RWPE1 (cell line): Measurements from ENCODE around the gene SVIP.

ENCODE experiments used
- CTCF ChIA-PET: fragments of 350-600 bp; sonication (Branson Sonifier 250); formaldehyde crosslinking; extraction: SDS; loops from one replicate; lab custom pipeline; 2021; lab: Yijun Ruan, JAX
- POLR2A ChIA-PET: fragments of 400-600 bp; formaldehyde crosslinking; extraction: SDS; loops from one replicate; lab custom pipeline; 2020; ENCODE audit warnings: antibody characterized with exemption; ENCODE audit not compliant: low non-redundant PET; lab: Yijun Ruan, JAX
- DNase-seq: peaks from one replicate; pipeline ENCODE4 v3.0.0; 2012; ENCODE audit warnings: low spot score
- H3K27ac ChIP-seq: fragments of 450-650 bp; 2 replicates; pipeline ENCODE4 v1.5.1; 2017
- CTCF ChIP-seq: fragments of 450-650 bp; conservative IDR thresholded peaks from 2 replicates; pipeline ENCODE4 v1.5.1; 2017; ENCODE audit warnings: low read depth, mild to moderate bottlenecking

The SVIP gene

GRCh38 chr11:22787055-22787454 is 42.5 kb downstream of the SVIP start:
- no peak for DNase-seq
- H3K27ac ChIP-seq: no peak overlapping the region
- no peak for TF ChIP-seq CTCF
- ChIA-PET CTCF (interaction anchor here (0.5 to 1.8 kb wide), 8 partner anchors 12 to 1713 kb away, joined by 3 to 11 read pairs (median 4); no protein-coding TSS in a partner anchor), POLR2A (no interaction called here)

- no peak overlapping the region for H3K27ac ChIP-seq
- CTCF ChIA-PET: interaction anchor here (0.5 to 1.7 kb wide), 4 partner anchors 15 to 1713 kb away, joined by 3 to 6 read pairs (median 4); no protein-coding TSS in a partner anchor
- POLR2A ChIA-PET: no interaction called here
- no peak for DNase-seq
- TF ChIP-seq CTCF: no peak
These were observed 43.1 kb downstream of the SVIP start for GRCh38 chr11:22786475-22786874.

GRCh38 chr11:22785251-22785650 is 44.4 kb downstream of the SVIP start:
- H3K27ac ChIP-seq: no peak overlapping the region
- DNase-seq: no peak
- ChIA-PET CTCF (no interaction called here), POLR2A (no interaction called here)
- TF ChIP-seq CTCF: no peak

- no peak for TF ChIP-seq CTCF
- ChIA-PET CTCF (no interaction called here), POLR2A (no interaction called here)
- H3K27ac ChIP-seq: no peak overlapping the region
- DNase-seq: no peak
These were observed 48.5 kb downstream of the SVIP start for GRCh38 chr11:22780952-22781593.

GRCh38 chr11:22779850-22780249 is 49.8 kb downstream of the SVIP start:
- no peak for TF ChIP-seq CTCF
- CTCF ChIA-PET: no interaction called here
- POLR2A ChIA-PET: no interaction called here
- no peak overlapping the region for H3K27ac ChIP-seq
- DNase-seq: no peak

GRCh38 chr11:22778642-22779041 is 51.0 kb downstream of the SVIP start:
- POLR2A ChIA-PET: no interaction called here
- CTCF ChIA-PET: interaction anchor here (0.6 kb wide), 1 partner anchor 376 kb away, joined by 4 read pairs; no protein-coding TSS in a partner anchor
- DNase-seq: no peak
- H3K27ac ChIP-seq: no peak overlapping the region
- no peak for TF ChIP-seq CTCF
